B cell (primary cell): ENCODE data around the gene C19orf44. TPM values are rescaled to one million over a fixed set of nuclear protein-coding genes. Genes with fewer than 3 reads are reported as not detected.

ENCODE experiments used
- ATAC-seq: fragments of 200-7000 bp; cut with Tn5 transposase; one replicate; pipeline ENCODE4 v1.10.0; 2021; ENCODE audit warnings: low read depth, mild to moderate bottlenecking, moderate number of reproducible peaks, moderate library complexity
- CTCF ChIA-PET: fragments of 350-600 bp; sonication (Branson Sonifier 250); formaldehyde crosslinking; loops from one replicate; lab custom pipeline; 2021; ENCODE audit warnings: antibody characterized with exemption, inconsistent platforms; lab: Charles Lee
- POLR2A ChIA-PET: fragments of 350-600 bp; sonication (Branson Sonifier 250); formaldehyde crosslinking; loops from one replicate; lab custom pipeline; 2021; ENCODE audit warnings: antibody characterized with exemption; lab: Charles Lee
- DNase-seq: peaks from one replicate; pipeline ENCODE4 v3.0.0; 2013
- H2AFZ ChIP-seq: 2 replicates; pipeline ENCODE4 v1.6.1; 2012; ENCODE audit warnings: mild to moderate bottlenecking, low read depth, low read length; ENCODE audit not compliant: insufficient read depth, poor library complexity, severe bottlenecking
- H3K27ac ChIP-seq, 2 donors: 1 replicate in 1 of 2; 2 replicates in 1 of 2; pipeline ENCODE4 v1.5.1; 2012 to 2013; ENCODE audit warnings: low read length in 2 of 2, mild to moderate bottlenecking in 2 of 2, moderate library complexity in 1 of 2
- H3K27me3 ChIP-seq, 4 experiments: fragments of 200-600 bp in 1 of 4; sonication (generic) in 1 of 4; replicated peaks in 1 of 4; 1 replicate in 2 of 4; 2 replicates in 2 of 4; pipeline versions ENCODE4 v1.6.1 to v1.7.0; 2013 to 2016; ENCODE audit warnings: low read length in 3 of 4, mild to moderate bottlenecking in 2 of 4, mixed read lengths in 1 of 4, moderate library complexity in 1 of 4; ENCODE audit not compliant: insufficient read depth in 4 of 4, control insufficient read depth in 3 of 4; ENCODE audit errors: control extremely low read depth in 1 of 4
- H3K36me3 ChIP-seq, 2 experiments: replicated peaks in 1 of 2; 1 replicate in 1 of 2; 2 replicates in 1 of 2; pipeline versions ENCODE4 v1.6.1 to v1.7.1; 2013; ENCODE audit warnings: low read length in 1 of 2; ENCODE audit not compliant: insufficient read depth in 2 of 2, control insufficient read depth in 1 of 2; ENCODE audit errors: control extremely low read depth in 1 of 2, extremely low read depth in 1 of 2
- H3K4me1 ChIP-seq, 2 donors: fragments of 200-600 bp in 1 of 2; sonication (generic) in 1 of 2; 1 replicate in 1 of 2; 2 replicates in 1 of 2; pipeline versions ENCODE4 v1.5.1 to v1.6.1; 2013 to 2017; ENCODE audit warnings: low read length in 2 of 2; ENCODE audit not compliant: control insufficient read depth in 2 of 2, insufficient read depth in 2 of 2
- H3K4me2 ChIP-seq: replicated peaks from 2 replicates; pipeline ENCODE3; 2012; ENCODE audit warnings: mild to moderate bottlenecking, low read depth, low read length; ENCODE audit not compliant: poor library complexity, severe bottlenecking
- H3K4me3 ChIP-seq, 5 experiments: fragments of 200-600 bp in 1 of 5; sonication (generic) in 1 of 5; 1 replicate in 3 of 5; 2 replicates in 2 of 5; pipeline versions ENCODE4 v1.5.1 to v1.7.0; 2011 to 2016; ENCODE audit warnings: low read length in 4 of 5, mild to moderate bottlenecking in 4 of 5, low read depth in 2 of 5, control low read depth in 1 of 5, moderate library complexity in 1 of 5; ENCODE audit not compliant: insufficient read depth in 1 of 5; ENCODE audit errors: control extremely low read depth in 1 of 5, extremely low read depth in 1 of 5
- H3K79me2 ChIP-seq: fragments of 200-600 bp; sonication (generic); one replicate; pipeline ENCODE4 v1.6.0; 2016; ENCODE audit warnings: low read length; ENCODE audit not compliant: control insufficient read depth, insufficient read depth
- H3K9ac ChIP-seq: fragments of 200-600 bp; sonication (generic); 2 replicates; pipeline ENCODE4 v1.6.1; 2017; ENCODE audit warnings: mild to moderate bottlenecking, low read length, moderate library complexity
- H3K9me3 ChIP-seq, 3 donors: one replicate each; pipeline versions ENCODE4 v1.6.1 to v1.7.1; 2013; ENCODE audit warnings: low read length in 2 of 3; ENCODE audit not compliant: control insufficient read depth in 2 of 3, insufficient read depth in 1 of 3; ENCODE audit errors: control extremely low read depth in 1 of 3
- H4K20me1 ChIP-seq: 2 replicates; pipeline ENCODE4 v1.6.0; 2012; ENCODE audit warnings: mild to moderate bottlenecking, low read length; ENCODE audit not compliant: insufficient read depth, control insufficient read depth, poor library complexity, severe bottlenecking
- H3K27ac Mint-ChIP-seq: one replicate; pipeline ENCODE4 v1.8.0; 2021; ENCODE audit warnings: mixed read lengths
- H3K27me3 Mint-ChIP-seq: one replicate; pipeline ENCODE4 v1.8.0; 2021; ENCODE audit warnings: mixed read lengths
- H3K4me1 Mint-ChIP-seq: one replicate; pipeline ENCODE4 v1.8.0; 2021; ENCODE audit warnings: mixed read lengths
- H3K4me3 Mint-ChIP-seq: one replicate; pipeline ENCODE4 v1.8.0; 2021; ENCODE audit warnings: mixed read lengths
- H3K9me3 Mint-ChIP-seq: one replicate; pipeline ENCODE4 v1.8.0; 2022; ENCODE audit warnings: mixed read lengths; ENCODE audit not compliant: insufficient read depth
- CTCF ChIP-seq: fragments of 200-600 bp; IDR thresholded peaks from one replicate; pipeline ENCODE4 v1.8.0; 2022; ENCODE audit warnings: antibody characterized with exemption, mild to moderate bottlenecking
- EZH2 ChIP-seq: IDR thresholded peaks from 2 replicates; pipeline ENCODE4 v1.6.1; 2012; ENCODE audit warnings: borderline replicate concordance, low read depth, mild to moderate bottlenecking, moderate library complexity, low read length; ENCODE audit not compliant: insufficient read depth, poor library complexity, severe bottlenecking
- WGBS: methylation state at CpG from one replicate; pipeline ENCODE4 v1.1.5; 2013; ENCODE audit warnings: missing lambda C conversion rate; ENCODE audit not compliant: insufficient coverage; 5-methylcytosine and 5-hydroxymethylcytosine counted together
- intact Hi-C: fragments of 100-400 bp; cut with micrococcal nuclease; formaldehyde crosslinking; loops from one replicate; pipeline ENCODE4 v1.10.0; 2022
- polyA plus RNA-seq: library from polyadenylated mRNA; depleted of rRNA; stranded (reverse); fragments of >200 nt; gene quantifications from 2 replicates; pipeline ENCODE4 v1.2.3, GENCODE V29; 2012
- total RNA-seq, 2 donors: library from RNA; stranded (reverse); fragments of 120-200 nt in 1 of 2; gene quantifications; 1 replicate in 1 of 2; 2 replicates in 1 of 2; pipeline versions ENCODE4 v1.2.3 to v1.2.4, GENCODE V29; 2013 to 2022

The C19orf44 gene
- total and polyA plus RNA-seq, 2 donors (not counting 1 experiment from before 2014, with no cell fraction given) = 4.9 to 8.4 TPM

DNA sequence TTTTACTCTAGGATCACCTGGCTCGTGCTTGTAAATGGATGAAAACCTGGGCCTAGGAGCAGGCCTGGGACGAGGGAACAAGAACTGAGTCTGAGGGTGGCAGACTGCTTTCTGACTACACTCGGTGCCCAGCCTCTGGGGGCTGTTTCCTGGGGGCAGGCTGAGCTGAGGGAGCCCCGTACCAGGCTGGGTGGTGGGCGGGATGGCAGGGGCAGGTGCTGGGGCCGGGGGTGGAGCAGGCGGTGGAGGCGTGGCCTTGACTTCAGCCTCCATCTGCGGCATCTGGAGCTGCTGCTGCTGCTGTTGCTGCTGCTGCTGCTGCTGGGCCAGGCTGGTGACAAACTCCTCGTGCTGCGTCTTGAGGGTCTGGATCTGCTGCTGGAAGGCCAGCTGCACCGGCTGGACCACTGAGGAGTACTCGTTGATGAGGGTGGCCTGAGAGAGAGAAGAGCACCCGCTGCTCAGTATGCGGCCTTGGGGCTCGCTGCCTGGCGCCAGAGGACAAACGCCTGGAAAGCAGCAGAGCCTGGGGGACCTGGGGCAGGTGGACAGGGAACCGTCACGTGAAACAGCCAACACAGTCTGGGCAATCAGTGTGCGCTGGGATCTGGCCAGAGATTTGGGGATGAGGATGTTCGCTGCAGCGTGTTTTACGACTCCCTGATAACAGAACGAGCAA, 33.4 kb downstream of the C19orf44 start:
- Histone ChIP-seq H3K27me3 (no peaks in the 10 kb centered on the region), H2AFZ (no peak overlapping the region), H3K36me3 (peaks cover 0 to 88% of the 10 kb centered on the region in 2 experiments), H3K4me3 (no peak overlapping the region), H4K20me1 (peaks cover 56% of the 10 kb centered on the region), H3K4me2 (no peak overlapping the region), H3K9ac (no peak overlapping the region), H3K27ac (no peak overlapping the region), H3K4me1 (no peaks in the 10 kb centered on the region), H3K79me2 (peaks cover 16% of the 10 kb centered on the region), H3K9me3 (no peaks in the 10 kb centered on the region)
- no peak overlapping the region for H3K4me3 Mint-ChIP-seq
- intact Hi-C loops = no loop called here
- POLR2A ChIA-PET = no interaction called here
- CTCF ChIA-PET = interaction anchor here (0.9 kb wide), 1 partner anchor 95 kb away, joined by 3 read pairs; no protein-coding TSS in a partner anchor
- no peaks in the 10 kb centered on the region for H3K9me3 Mint-ChIP-seq
- H3K27me3 Mint-ChIP-seq = no peaks in the 10 kb centered on the region
- DNase-seq (peak; percentile 9), ATAC-seq (no peak)
- H3K4me1 Mint-ChIP-seq = no peaks in the 10 kb centered on the region
- TF ChIP-seq CTCF = no peak
- no peak for TF ChIP-seq EZH2
- 95% methylated on average over 25 of the region's 25 CpGs for WGBS
- H3K27ac Mint-ChIP-seq = no peak overlapping the region
